ENCODE data around the gene ITFG1. TPM values are rescaled to one million over a fixed set of nuclear protein-coding genes. Genes with fewer than 3 reads are reported as not detected.
A peak's percentile ranks its signal among the peaks of the same experiment; 100 is the strongest.

The ITFG1 gene
- total and polyA plus RNA-seq, 4 experiments from 2014 or later = 26.1 to 31.3 (median 28.3) TPM

GRCh38 chr16:47143677-47144558, 316.9 kb downstream of the ITFG1 start, which contains the start of gene NETO2:
TSS of gene NETO2 (minus strand) at chr16:47143945. CDS start at chr16:47143612, 333 bp downstream.
- peaks cover 21% of the 10 kb centered on the region for H3K4me1 ChIP-seq (ENCODE audit: insufficient read depth, low read length)
- H3K4me1 Mint-ChIP-seq = peaks cover 8 to 21% (median 13%) of the 10 kb centered on the region in 4 donors
- peak; percentile 53 to 81 (median 77) for DNase-seq
- H3K4me3 ChIP-seq (ENCODE audit: low read length in 2 of 2) = peak within 1 kb of the TSS; percentile 46 to 52
- H3K27ac Mint-ChIP-seq = peak within 1 kb of the TSS in 6 of 7 donors; percentile 19 to 90 (median 62)
- H3K27me3 Mint-ChIP-seq = peaks cover 0 to 3% of the 10 kb centered on the region in 2 donors
- CTCF ChIA-PET (ENCODE audit: partially characterized antibody) = interaction anchor here (0.7 to 5.1 kb wide), 25 partner anchors 8 to 1021 kb away, joined by 3 to 39 read pairs (median 4); partner anchors contain the start of genes DNAJA2, ITFG1 and PHKB
- intact Hi-C loops (cut with micrococcal nuclease) = loop anchor here (1.0 to 5.0 kb wide), 6 partner anchors 171 to 1488 kb away; partner anchors contain the start of genes DNAJA2, ITFG1, LONP2 and ORC6
- POLR2A ChIA-PET (ENCODE audit: partially characterized antibody) = interaction anchor here (0.6 to 2.6 kb wide), 7 partner anchors 106 to 1479 kb away, joined by 3 to 23 read pairs (median 4); partner anchors contain the start of genes DNAJA2, ITFG1 and PHKB
- no peaks in the 10 kb centered on the region for H3K9me3 ChIP-seq (ENCODE audit: control insufficient read depth in 1 of 2, low read length in 2 of 2)
- peak within 1 kb of the TSS; percentile 73 to 93 (median 86) for H3K4me3 Mint-ChIP-seq
- H3K9me3 Mint-ChIP-seq = peaks cover 0 to 1% (median 0%) of the 10 kb centered on the region in 8 donors
- no peak within 1 kb of the TSS for H3K27ac ChIP-seq (ENCODE audit: low read depth, low read length)
- H3K27me3 ChIP-seq (ENCODE audit: insufficient read depth, low read length) = no peaks in the 10 kb centered on the region
- no peaks in the 10 kb centered on the region for H3K36me3 ChIP-seq (ENCODE audit: insufficient read depth, low read length)
- H3K36me3 Mint-ChIP-seq = no peaks in the 10 kb centered on the region

GRCh38 chr16:47142821-47143676, 317.8 kb downstream of the ITFG1 start:
- DNase-seq = peak; percentile 50 to 78 (median 72)
- no peaks in the 10 kb centered on the region for H3K9me3 ChIP-seq (ENCODE audit: control insufficient read depth in 1 of 2, low read length in 2 of 2)
- H3K4me1 ChIP-seq (ENCODE audit: insufficient read depth, low read length) = peaks cover 27% of the 10 kb centered on the region
- CTCF ChIA-PET (ENCODE audit: partially characterized antibody) = interaction anchor here (0.6 to 5.1 kb wide), 33 partner anchors 11 to 1487 kb away, joined by 3 to 39 read pairs (median 4); partner anchors contain the start of genes DNAJA2, ITFG1 and PHKB
- H3K36me3 Mint-ChIP-seq = no peaks in the 10 kb centered on the region
- H3K27ac Mint-ChIP-seq = peak overlapping the region in 5 of 7 donors; percentile 42 to 93 (median 69)
- H3K4me3 ChIP-seq (ENCODE audit: low read length in 2 of 2) = peak overlapping the region; percentile 46 to 52
- H3K27me3 ChIP-seq (ENCODE audit: insufficient read depth, low read length) = no peaks in the 10 kb centered on the region
- H3K4me3 Mint-ChIP-seq = peak overlapping the region; percentile 87 to 93 (median 90)
- H3K36me3 ChIP-seq (ENCODE audit: insufficient read depth, low read length) = no peaks in the 10 kb centered on the region
- intact Hi-C loops (cut with micrococcal nuclease) = loop anchor here (1.0 to 5.0 kb wide), 5 partner anchors 318 to 1489 kb away; partner anchors contain the start of genes ITFG1, LONP2, ORC6 and PHKB
- H3K27ac ChIP-seq (ENCODE audit: low read depth, low read length) = no peak overlapping the region
- H3K27me3 Mint-ChIP-seq = peaks cover 0 to 3% of the 10 kb centered on the region in 2 donors
- POLR2A ChIA-PET (ENCODE audit: partially characterized antibody) = interaction anchor here (0.8 to 2.6 kb wide), 5 partner anchors 105 to 1480 kb away, joined by 3 to 23 read pairs (median 4); partner anchors contain the start of genes DNAJA2, ITFG1 and PHKB
- no peaks in the 10 kb centered on the region for H3K9me3 Mint-ChIP-seq
- peaks cover 8 to 21% (median 13%) of the 10 kb centered on the region in 4 donors for H3K4me1 Mint-ChIP-seq

GRCh38 chr16:47142486-47142820, 318.4 kb downstream of the ITFG1 start:
- ChIA-PET CTCF (ENCODE audit: partially characterized antibody) (interaction anchor here (0.6 to 5.1 kb wide), 31 partner anchors 8 to 1488 kb away, joined by 3 to 39 read pairs (median 7); partner anchors contain the start of genes DNAJA2, ITFG1 and PHKB), POLR2A (ENCODE audit: partially characterized antibody) (interaction anchor here (1.2 to 2.6 kb wide), 3 partner anchors 8 to 318 kb away, joined by 3 to 23 read pairs (median 3); partner anchors contain the start of genes DNAJA2, ITFG1 and PHKB)
- no peaks in the 10 kb centered on the region for H3K36me3 Mint-ChIP-seq
- peaks cover 0 to 3% of the 10 kb centered on the region in 2 donors for H3K27me3 Mint-ChIP-seq
- peaks cover 27% of the 10 kb centered on the region for H3K4me1 ChIP-seq (ENCODE audit: insufficient read depth, low read length)
- H3K4me3 Mint-ChIP-seq = peak overlapping the region; percentile 87 to 93 (median 90)
- peak overlapping the region; percentile 46 to 52 for H3K4me3 ChIP-seq (ENCODE audit: low read length in 2 of 2)
- peak in 4 of 5 donors; percentile 9 to 21 (median 18) for DNase-seq
- no peaks in the 10 kb centered on the region for H3K9me3 Mint-ChIP-seq
- peaks cover 8 to 21% (median 13%) of the 10 kb centered on the region in 4 donors for H3K4me1 Mint-ChIP-seq
- intact Hi-C loops (cut with micrococcal nuclease) = loop anchor here (2.0 to 5.0 kb wide), 4 partner anchors 455 to 1490 kb away; partner anchors contain the start of genes LONP2, ORC6 and VPS35
- H3K9me3 ChIP-seq (ENCODE audit: control insufficient read depth in 1 of 2, low read length in 2 of 2) = no peaks in the 10 kb centered on the region
- H3K27ac Mint-ChIP-seq = peak overlapping the region in 5 of 7 donors; percentile 42 to 93 (median 69)
- no peaks in the 10 kb centered on the region for H3K27me3 ChIP-seq (ENCODE audit: insufficient read depth, low read length)
- H3K36me3 ChIP-seq (ENCODE audit: insufficient read depth, low read length) = no peaks in the 10 kb centered on the region
- no peak overlapping the region for H3K27ac ChIP-seq (ENCODE audit: low read depth, low read length)

GRCh38 chr16:47141773-47142485, 318.9 kb downstream of the ITFG1 start:
- no peaks in the 10 kb centered on the region for H3K36me3 Mint-ChIP-seq
- no peaks in the 10 kb centered on the region for H3K27me3 ChIP-seq (ENCODE audit: insufficient read depth, low read length)
- CTCF ChIA-PET (ENCODE audit: partially characterized antibody) = interaction anchor here (0.7 to 5.1 kb wide), 54 partner anchors 9 to 1488 kb away, joined by 3 to 39 read pairs (median 4); partner anchors contain the start of genes DNAJA2, ITFG1 and PHKB
- H3K4me3 Mint-ChIP-seq = peak overlapping the region; percentile 87 to 93 (median 90)
- H3K27me3 Mint-ChIP-seq = peaks cover 0 to 3% of the 10 kb centered on the region in 2 donors
- H3K4me3 ChIP-seq (ENCODE audit: low read length in 2 of 2) = peak overlapping the region; percentile 46 to 52
- no peaks in the 10 kb centered on the region for H3K36me3 ChIP-seq (ENCODE audit: insufficient read depth, low read length)
- POLR2A ChIA-PET (ENCODE audit: partially characterized antibody) = interaction anchor here (0.9 to 2.6 kb wide), 7 partner anchors 8 to 319 kb away, joined by 3 to 23 read pairs (median 3); partner anchors contain the start of genes DNAJA2, ITFG1 and PHKB
- H3K4me1 ChIP-seq (ENCODE audit: insufficient read depth, low read length) = peaks cover 27% of the 10 kb centered on the region
- peak; percentile 80 to 89 (median 83) for DNase-seq
- no peak overlapping the region for H3K27ac ChIP-seq (ENCODE audit: low read depth, low read length)
- peak overlapping the region; percentile 12 to 93 (median 71) for H3K27ac Mint-ChIP-seq
- intact Hi-C loops (cut with micrococcal nuclease) = loop anchor here (1.0 to 5.0 kb wide), 10 partner anchors 105 to 1490 kb away; partner anchors contain the start of genes LONP2, ORC6 and VPS35
- H3K9me3 ChIP-seq (ENCODE audit: control insufficient read depth in 1 of 2, low read length in 2 of 2) = no peaks in the 10 kb centered on the region
- H3K9me3 Mint-ChIP-seq = no peaks in the 10 kb centered on the region
- peaks cover 8 to 21% (median 13%) of the 10 kb centered on the region in 4 donors for H3K4me1 Mint-ChIP-seq

GRCh38 chr16:47140686-47141085, 320.2 kb downstream of the ITFG1 start:
- DNase-seq = no peak
- no peak overlapping the region for H3K4me3 ChIP-seq (ENCODE audit: low read length in 2 of 2)
- H3K4me1 Mint-ChIP-seq = peaks cover 11 to 21% (median 17%) of the 10 kb centered on the region in 4 donors
- ChIA-PET CTCF (ENCODE audit: partially characterized antibody) (interaction anchor here (0.8 to 4.3 kb wide), 19 partner anchors 8 to 1489 kb away, joined by 3 to 37 read pairs (median 6); partner anchors contain the start of genes ITFG1 and PHKB), POLR2A (ENCODE audit: partially characterized antibody) (interaction anchor here (0.9 kb wide), 1 partner anchor 167 kb away, joined by 3 read pairs; no protein-coding TSS in a partner anchor)
- H3K9me3 Mint-ChIP-seq = no peaks in the 10 kb centered on the region
- H3K4me1 ChIP-seq (ENCODE audit: insufficient read depth, low read length) = peaks cover 27% of the 10 kb centered on the region
- H3K27ac ChIP-seq (ENCODE audit: low read depth, low read length) = no peak overlapping the region
- intact Hi-C loops (cut with micrococcal nuclease) = loop anchor here (1.0 to 5.0 kb wide), 9 partner anchors 103 to 1492 kb away; partner anchors contain the start of genes LONP2, ORC6 and VPS35
- H3K36me3 ChIP-seq (ENCODE audit: insufficient read depth, low read length) = no peaks in the 10 kb centered on the region
- no peak overlapping the region for H3K4me3 Mint-ChIP-seq
- H3K36me3 Mint-ChIP-seq = no peaks in the 10 kb centered on the region
- H3K27ac Mint-ChIP-seq = no peak overlapping the region
- no peaks in the 10 kb centered on the region for H3K27me3 ChIP-seq (ENCODE audit: insufficient read depth, low read length)
- no peaks in the 10 kb centered on the region for H3K9me3 ChIP-seq (ENCODE audit: control insufficient read depth in 1 of 2, low read length in 2 of 2)
- peaks cover 0 to 1% of the 10 kb centered on the region in 2 donors for H3K27me3 Mint-ChIP-seq
